Brain microvascular endothelial cell (primary cell): ENCODE measurements around the gene CALML3.

Experiments
- DNase-seq: peaks from one replicate; pipeline ENCODE4 v3.0.0-alpha.2; 2020
- H3K27ac ChIP-seq: fragments of 250-450 bp; sonication (Bioruptor Pico); 2 replicates; pipeline ENCODE4 v1.5.1; 2020; ENCODE audit warnings: mild to moderate bottlenecking, moderate library complexity
- H3K27me3 ChIP-seq: fragments of 250-450 bp; sonication (Bioruptor Pico); replicated peaks from 2 replicates; pipeline ENCODE4 v1.5.1; 2020; ENCODE audit warnings: mild to moderate bottlenecking
- H3K36me3 ChIP-seq: fragments of 250-450 bp; sonication (Bioruptor Pico); replicated peaks from 2 replicates; pipeline ENCODE4 v1.5.1; 2020; ENCODE audit warnings: mild to moderate bottlenecking
- H3K4me3 ChIP-seq: 2 replicates; pipeline ENCODE4 v1.5.1; 2011; ENCODE audit warnings: low read depth, mild to moderate bottlenecking, control low read depth, low read length, moderate library complexity
- CTCF ChIP-seq: IDR thresholded peaks from 2 replicates; pipeline ENCODE4 v1.5.1; 2011; ENCODE audit warnings: low read depth, mild to moderate bottlenecking, moderate library complexity, low read length, control low read depth, inconsistent platforms; ENCODE audit errors: missing control alignments
- in situ Hi-C: cut with HindIII; loops from 2 replicates; pipeline ENCODE4 v1.10.0; 2017; ENCODE audit warnings: low sequenced_read_pairs, low pct_ligation_motif_present

CALML3 gene

GRCh38 chr10:5543623-5544022 is 18.9 kb downstream of the CALML3 start:
- H3K27ac ChIP-seq = no peak overlapping the region
- TF ChIP-seq CTCF = no peak
- DNase-seq = no peak
- in situ Hi-C loops = no loop called here
- no peaks in the 10 kb centered on the region for H3K27me3 ChIP-seq
- H3K4me3 ChIP-seq = no peak overlapping the region
- H3K36me3 ChIP-seq = no peaks in the 10 kb centered on the region

GRCh38 chr10:5544216-5544805 is 19.6 kb downstream of the CALML3 start:
- TF ChIP-seq CTCF = no peak

GRCh38 chr10:5545011-5545410 is 20.2 kb downstream of the CALML3 start:
- no peak for DNase-seq
- Histone ChIP-seq H3K4me3 (no peak overlapping the region), H3K27me3 (no peaks in the 10 kb centered on the region), H3K27ac (no peak overlapping the region), H3K36me3 (no peaks in the 10 kb centered on the region)
- in situ Hi-C loops = no loop called here
- TF ChIP-seq CTCF = no peak

More at GRCh38 chr10:5544216-5544805, 19.6 kb downstream of the CALML3 start:
- Histone ChIP-seq H3K4me3 (no peak overlapping the region), H3K36me3 (no peaks in the 10 kb centered on the region), H3K27ac (no peak overlapping the region), H3K27me3 (no peaks in the 10 kb centered on the region)
- no peak for DNase-seq
- in situ Hi-C loops = no loop called here

GRCh38 chr10:5545426-5545777 is 20.6 kb downstream of the CALML3 start:
- H3K27me3 ChIP-seq = no peaks in the 10 kb centered on the region
- no peaks in the 10 kb centered on the region for H3K36me3 ChIP-seq
- no peak for TF ChIP-seq CTCF
- no peak overlapping the region for H3K4me3 ChIP-seq
- in situ Hi-C loops = no loop called here
- H3K27ac ChIP-seq = peak overlapping the region; percentile 63
- no peak for DNase-seq

GRCh38 chr10:5545778-5546710 is 21.3 kb downstream of the CALML3 start:
- peak; percentile 83 for DNase-seq

More at GRCh38 chr10:5545778-5546710, 21.3 kb downstream of the CALML3 start:
- H3K27ac ChIP-seq = peak overlapping the region; percentile 63
- no peaks in the 10 kb centered on the region for H3K27me3 ChIP-seq
- TF ChIP-seq CTCF = no peak
- in situ Hi-C loops = no loop called here
- no peak overlapping the region for H3K4me3 ChIP-seq
- no peaks in the 10 kb centered on the region for H3K36me3 ChIP-seq
